ENCODE results near the gene DYNC1H1.

The DYNC1H1 gene

DNA sequence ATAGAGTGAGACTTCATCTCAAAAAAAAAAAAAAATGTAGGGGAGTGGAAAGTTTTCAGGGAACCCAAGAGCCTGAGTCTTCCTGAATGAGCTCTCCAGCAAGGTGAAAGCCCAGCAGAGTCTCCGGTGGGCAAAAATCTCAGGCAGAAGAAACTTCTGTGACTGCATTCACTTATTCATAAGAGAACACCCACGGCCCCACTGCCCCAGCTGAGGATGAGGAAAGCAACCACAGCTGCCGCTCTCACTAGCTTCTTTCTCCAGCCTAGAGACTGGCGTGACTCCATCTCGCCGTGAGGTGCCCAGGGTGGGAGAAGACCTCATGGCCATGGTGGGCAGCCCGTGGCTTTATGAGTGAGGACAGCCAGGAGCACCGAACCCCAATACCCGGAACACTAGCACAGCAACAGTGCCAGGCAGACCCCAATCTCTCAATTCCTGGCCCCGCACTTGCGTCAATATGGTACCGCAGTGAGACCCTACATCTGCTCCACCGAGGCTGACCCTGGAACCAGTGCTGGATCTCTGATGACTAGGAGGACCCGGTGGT, 29.7 kb upstream of the DYNC1H1 start:
- no peaks in the 10 kb centered on the region for H3K27me3 ChIP-seq (ENCODE audit: insufficient read depth, low read depth)
- H3K4me1 ChIP-seq (ENCODE audit: low read depth, poor library complexity, severe bottlenecking): no peaks in the 10 kb centered on the region
- no peaks in the 10 kb centered on the region for H3K36me3 ChIP-seq (ENCODE audit: insufficient read depth)
- H3K27ac ChIP-seq: no peak overlapping the region
- H2AFZ ChIP-seq (ENCODE audit: low read depth): no peak overlapping the region
- TF ChIP-seq, protein P1, sequence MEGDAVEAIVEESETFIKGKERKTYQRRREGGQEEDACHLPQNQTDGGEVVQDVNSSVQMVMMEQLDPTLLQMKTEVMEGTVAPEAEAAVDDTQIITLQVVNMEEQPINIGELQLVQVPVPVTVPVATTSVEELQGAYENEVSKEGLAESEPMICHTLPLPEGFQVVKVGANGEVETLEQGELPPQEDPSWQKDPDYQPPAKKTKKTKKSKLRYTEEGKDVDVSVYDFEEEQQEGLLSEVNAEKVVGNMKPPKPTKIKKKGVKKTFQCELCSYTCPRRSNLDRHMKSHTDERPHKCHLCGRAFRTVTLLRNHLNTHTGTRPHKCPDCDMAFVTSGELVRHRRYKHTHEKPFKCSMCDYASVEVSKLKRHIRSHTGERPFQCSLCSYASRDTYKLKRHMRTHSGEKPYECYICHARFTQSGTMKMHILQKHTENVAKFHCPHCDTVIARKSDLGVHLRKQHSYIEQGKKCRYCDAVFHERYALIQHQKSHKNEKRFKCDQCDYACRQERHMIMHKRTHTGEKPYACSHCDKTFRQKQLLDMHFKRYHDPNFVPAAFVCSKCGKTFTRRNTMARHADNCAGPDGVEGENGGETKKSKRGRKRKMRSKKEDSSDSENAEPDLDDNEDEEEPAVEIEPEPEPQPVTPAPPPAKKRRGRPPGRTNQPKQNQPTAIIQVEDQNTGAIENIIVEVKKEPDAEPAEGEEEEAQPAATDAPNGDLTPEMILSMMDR (conservative IDR thresholded peaks at IDR 0.05; ENCODE audit: low read depth, low read length): no peak
- H3K4me2 ChIP-seq: no peak overlapping the region
- H4K20me1 ChIP-seq (ENCODE audit: insufficient read depth): no peaks in the 10 kb centered on the region
- no peak overlapping the region for H3K4me3 ChIP-seq (IDR thresholded peaks at IDR 0.05; ENCODE audit: insufficient read depth, low read depth, low read length)
- H3K79me2 ChIP-seq (ENCODE audit: insufficient read depth, low read depth): no peaks in the 10 kb centered on the region
- H3K9ac ChIP-seq: no peak overlapping the region

DNA sequence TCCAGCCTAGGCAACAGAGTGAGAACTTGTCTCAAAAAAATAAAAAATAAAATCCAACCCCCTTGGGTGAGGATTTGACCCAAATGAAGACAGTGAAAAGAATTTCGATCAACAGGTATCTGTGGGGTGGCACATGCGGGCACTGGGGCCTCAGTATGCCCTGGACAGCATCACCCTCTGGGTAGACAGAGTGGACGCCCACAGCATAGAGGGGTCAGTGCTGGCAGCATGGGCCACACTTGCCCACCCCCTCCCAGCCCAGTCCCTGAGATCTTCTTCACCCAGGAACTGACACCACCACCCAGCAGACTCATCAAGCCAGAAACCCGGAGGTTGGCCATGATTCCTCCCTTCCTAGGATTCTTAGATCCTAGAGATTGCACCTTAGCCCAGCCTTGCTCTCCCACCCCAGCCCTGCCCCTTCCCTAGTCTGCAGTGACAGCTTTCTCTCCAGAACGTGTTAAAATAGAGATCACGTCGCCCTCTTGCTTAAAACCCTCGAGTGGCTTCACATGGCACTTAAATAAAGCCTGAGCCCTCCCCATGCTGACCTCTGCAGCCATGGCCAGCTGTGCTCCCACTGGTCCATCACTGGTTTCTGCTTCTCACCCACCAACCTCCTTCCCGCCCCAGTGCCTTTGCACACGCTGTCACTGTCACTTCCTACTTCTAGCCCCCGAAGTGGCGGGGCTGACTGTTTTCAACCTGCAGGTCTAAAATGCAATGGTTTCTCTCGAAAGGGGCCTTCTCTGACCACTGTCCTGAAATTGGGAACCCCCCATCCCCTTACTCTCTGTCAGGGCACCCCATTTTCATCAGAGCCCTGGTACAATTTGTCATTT, 26.2 kb upstream of the DYNC1H1 start:
- Histone ChIP-seq H3K9ac (no peak overlapping the region), H3K79me2 (ENCODE audit: insufficient read depth, low read depth) (no peaks in the 10 kb centered on the region), H3K4me1 (ENCODE audit: low read depth, poor library complexity, severe bottlenecking) (no peaks in the 10 kb centered on the region), H2AFZ (ENCODE audit: low read depth) (no peak overlapping the region), H3K4me2 (no peak overlapping the region), H3K4me3 (IDR thresholded peaks at IDR 0.05; ENCODE audit: insufficient read depth, low read depth, low read length) (no peak overlapping the region), H3K36me3 (ENCODE audit: insufficient read depth) (no peaks in the 10 kb centered on the region), H4K20me1 (ENCODE audit: insufficient read depth) (no peaks in the 10 kb centered on the region), H3K27ac (no peak overlapping the region), H3K27me3 (ENCODE audit: insufficient read depth, low read depth) (peaks cover 5% of the 10 kb centered on the region; the same call in 1 of the 2 replicates)
- TF ChIP-seq, protein P1 (conservative IDR thresholded peaks at IDR 0.05; ENCODE audit: low read depth, low read length): no peak

DNA sequence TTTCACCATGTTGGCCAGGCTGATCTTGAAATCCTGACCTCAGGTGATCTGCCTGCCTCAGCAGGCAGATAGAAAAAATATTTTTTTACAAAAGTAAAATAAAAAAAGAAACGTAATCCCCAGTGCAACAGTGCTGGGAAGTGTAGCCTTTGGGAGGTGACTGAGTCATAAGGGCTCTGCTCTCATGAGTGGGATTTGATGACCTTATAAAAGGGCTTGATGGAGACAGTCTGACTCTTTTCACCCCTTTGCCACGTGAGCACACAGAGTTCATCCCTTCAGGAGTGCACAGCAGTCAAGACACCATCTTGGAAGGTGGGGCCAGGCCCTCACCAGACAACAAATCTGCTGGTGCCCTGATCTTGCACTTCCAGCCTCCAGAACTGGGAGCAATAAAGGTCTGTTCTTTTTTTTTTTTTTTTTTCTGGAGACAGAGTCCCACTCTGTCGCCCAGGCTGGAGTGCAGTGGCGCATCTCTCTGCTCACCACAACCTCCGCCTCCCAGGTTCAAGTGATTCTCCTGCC, 24.7 kb upstream of the DYNC1H1 start:
- Histone ChIP-seq H2AFZ (ENCODE audit: low read depth) (no peak overlapping the region), H3K36me3 (ENCODE audit: insufficient read depth) (no peaks in the 10 kb centered on the region), H3K4me1 (ENCODE audit: low read depth, poor library complexity, severe bottlenecking) (no peaks in the 10 kb centered on the region), H4K20me1 (ENCODE audit: insufficient read depth) (no peaks in the 10 kb centered on the region), H3K27ac (no peak overlapping the region), H3K4me2 (no peak overlapping the region), H3K9ac (no peak overlapping the region), H3K79me2 (ENCODE audit: insufficient read depth, low read depth) (no peaks in the 10 kb centered on the region), H3K27me3 (ENCODE audit: insufficient read depth, low read depth) (peaks cover 5% of the 10 kb centered on the region; the same call in 1 of the 2 replicates), H3K4me3 (IDR thresholded peaks at IDR 0.05; ENCODE audit: insufficient read depth, low read depth, low read length) (no peak overlapping the region)
- TF ChIP-seq, protein P1 (conservative IDR thresholded peaks at IDR 0.05; ENCODE audit: low read depth, low read length): no peak

DNA sequence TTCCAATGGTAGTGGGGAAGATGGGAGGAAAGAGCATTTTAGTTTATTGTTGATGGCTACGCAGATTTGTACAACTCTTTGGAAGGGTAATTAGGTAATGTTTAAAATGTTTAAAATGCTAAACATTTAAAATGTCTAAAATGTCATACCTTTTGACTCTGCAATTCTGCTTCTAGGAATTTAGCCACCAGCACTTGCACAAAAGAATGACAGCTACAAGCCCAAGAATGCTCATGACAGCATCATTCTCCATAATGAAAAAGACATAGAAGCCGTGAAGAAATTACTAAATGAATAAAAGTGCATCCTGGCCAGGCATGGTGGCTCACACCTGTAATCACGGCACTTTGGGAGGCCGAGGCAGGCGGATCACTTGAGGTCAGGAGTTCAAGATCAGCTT, 19.9 kb upstream of the DYNC1H1 start:
- TF ChIP-seq, protein P1 (conservative IDR thresholded peaks at IDR 0.05; ENCODE audit: low read depth, low read length): no peak
- Histone ChIP-seq H3K9ac (no peak overlapping the region), H4K20me1 (ENCODE audit: insufficient read depth) (no peaks in the 10 kb centered on the region), H3K27me3 (ENCODE audit: insufficient read depth, low read depth) (peaks cover 5% of the 10 kb centered on the region; the same call in 1 of the 2 replicates), H3K4me2 (no peak overlapping the region), H3K79me2 (ENCODE audit: insufficient read depth, low read depth) (peaks cover 9% of the 10 kb centered on the region; the same call in 1 of the 2 replicates), H3K36me3 (ENCODE audit: insufficient read depth) (no peaks in the 10 kb centered on the region), H3K4me3 (IDR thresholded peaks at IDR 0.05; ENCODE audit: insufficient read depth, low read depth, low read length) (no peak overlapping the region), H3K27ac (no peak overlapping the region), H3K4me1 (ENCODE audit: low read depth, poor library complexity, severe bottlenecking) (peaks cover 10% of the 10 kb centered on the region), H2AFZ (ENCODE audit: low read depth) (no peak overlapping the region)

Data from KMS-11 (cell line).